Measurements from ENCODE around the gene PID1.

The PID1 gene

DNA sequence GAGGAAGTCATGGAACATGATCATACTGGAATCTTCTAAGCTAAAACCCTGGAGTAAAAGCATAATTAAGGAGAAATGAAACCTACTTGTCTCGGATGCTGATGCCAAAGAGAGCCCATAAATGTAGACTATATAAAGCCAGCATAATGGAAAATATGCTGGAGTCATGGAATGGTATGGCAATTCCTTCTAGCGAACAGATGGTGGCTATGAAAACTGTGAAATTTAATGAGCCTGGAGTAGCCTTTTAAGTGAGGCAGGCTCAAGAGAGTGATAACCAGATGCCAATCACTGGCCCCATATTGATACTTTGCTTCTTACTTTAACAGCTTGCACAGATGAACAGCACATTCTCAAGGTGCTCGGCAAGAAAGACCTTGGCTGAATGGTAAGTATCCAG is 206.3 kb downstream of the PID1 start:
- TF ChIP-seq ZNF274 (IDR thresholded peaks at IDR 0.05; ENCODE audit: low read depth, low read length) (no peak), SUZ12 (IDR thresholded peaks at IDR 0.05; ENCODE audit: extremely low read depth, insufficient read depth, insufficient read length) (no peak), YY1 (IDR thresholded peaks at IDR 0.05; ENCODE audit: insufficient read depth, insufficient read length) (no peak)
- H3K9ac ChIP-seq (ENCODE audit: insufficient read length, low read depth): no peak overlapping the region
- no peak for DNase-seq (ENCODE audit: low read depth, low spot score)
- H3K9me3 ChIP-seq (ENCODE audit: insufficient read depth, low read length): no peaks in the 10 kb centered on the region
- H3K4me3 ChIP-seq (ENCODE audit: insufficient read length, low read depth): no peak overlapping the region
- no peaks in the 10 kb centered on the region for H3K4me1 ChIP-seq (ENCODE audit: insufficient read depth, insufficient read length)
- H3K27me3 ChIP-seq (ENCODE audit: insufficient read depth, insufficient read length): no peaks in the 10 kb centered on the region
- no peaks in the 10 kb centered on the region for H3K36me3 ChIP-seq (ENCODE audit: insufficient read depth, insufficient read length, low read length)

DNA sequence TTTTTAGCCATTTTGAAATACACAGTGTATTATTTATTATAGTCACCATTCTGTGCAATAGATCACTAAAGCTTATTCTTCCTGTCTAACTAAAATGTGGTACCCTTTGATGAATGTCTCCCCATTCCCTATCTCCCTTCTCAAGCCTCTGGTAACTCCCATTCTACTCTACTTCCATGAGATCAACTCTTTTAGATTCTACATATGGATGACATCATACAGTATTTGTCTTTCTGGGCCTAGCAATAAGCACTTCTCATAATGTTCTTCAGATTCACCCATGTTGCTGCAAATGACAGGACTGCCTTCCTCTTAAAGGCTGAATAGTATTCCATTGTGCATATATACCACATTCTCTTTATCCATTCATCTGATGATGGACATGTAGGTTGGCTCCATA is 210.9 kb downstream of the PID1 start:
- Histone ChIP-seq H3K27me3 (ENCODE audit: insufficient read depth, insufficient read length) (no peaks in the 10 kb centered on the region), H3K9ac (ENCODE audit: insufficient read length, low read depth) (no peak overlapping the region), H3K9me3 (ENCODE audit: insufficient read depth, low read length) (no peaks in the 10 kb centered on the region), H3K4me1 (ENCODE audit: insufficient read depth, insufficient read length) (no peaks in the 10 kb centered on the region), H3K4me3 (ENCODE audit: insufficient read length, low read depth) (no peak overlapping the region), H3K36me3 (ENCODE audit: insufficient read depth, insufficient read length, low read length) (no peaks in the 10 kb centered on the region)
- no peak for DNase-seq (ENCODE audit: low read depth, low spot score)
- TF ChIP-seq SUZ12 (IDR thresholded peaks at IDR 0.05; ENCODE audit: extremely low read depth, insufficient read depth, insufficient read length) (no peak), YY1 (IDR thresholded peaks at IDR 0.05; ENCODE audit: insufficient read depth, insufficient read length) (no peak), ZNF274 (IDR thresholded peaks at IDR 0.05; ENCODE audit: low read depth, low read length) (no peak)

DNA sequence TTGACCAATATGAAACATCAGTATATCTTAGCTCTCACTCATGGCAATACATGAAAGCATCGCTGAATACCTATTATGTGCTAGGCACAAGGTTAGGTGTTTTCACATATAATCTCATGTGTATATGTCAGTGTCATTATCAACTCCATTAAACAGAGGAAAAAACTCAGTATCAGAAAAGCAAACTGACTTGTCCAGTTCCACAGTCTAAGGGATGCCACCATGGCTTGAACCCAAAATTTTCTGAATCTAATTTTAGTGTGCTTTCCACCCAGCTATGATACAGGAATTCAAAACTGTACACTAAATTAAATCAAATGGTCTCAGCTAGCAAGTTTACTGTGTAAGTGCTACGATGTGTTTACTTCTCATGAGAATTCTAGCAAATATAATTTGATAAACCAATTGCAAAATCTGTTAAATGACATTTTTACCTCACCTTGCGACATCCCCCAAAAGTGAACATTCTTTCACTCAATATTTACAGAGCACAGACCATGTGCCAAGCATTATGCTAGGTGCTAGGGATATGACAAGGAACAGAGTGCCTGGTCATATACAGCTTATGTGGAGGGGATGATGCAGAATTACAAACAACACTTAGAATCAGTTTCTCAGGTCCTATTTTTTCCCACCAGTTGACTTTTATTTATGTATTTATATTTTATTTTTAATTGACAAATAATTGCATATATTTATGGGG is 211.6 kb downstream of the PID1 start:
- Histone ChIP-seq H3K9me3 (ENCODE audit: insufficient read depth, low read length) (no peaks in the 10 kb centered on the region), H3K36me3 (ENCODE audit: insufficient read depth, insufficient read length, low read length) (no peaks in the 10 kb centered on the region), H3K27me3 (ENCODE audit: insufficient read depth, insufficient read length) (no peaks in the 10 kb centered on the region), H3K9ac (ENCODE audit: insufficient read length, low read depth) (no peak overlapping the region), H3K4me3 (ENCODE audit: insufficient read length, low read depth) (no peak overlapping the region), H3K4me1 (ENCODE audit: insufficient read depth, insufficient read length) (no peaks in the 10 kb centered on the region)
- TF ChIP-seq SUZ12 (IDR thresholded peaks at IDR 0.05; ENCODE audit: extremely low read depth, insufficient read depth, insufficient read length) (no peak), ZNF274 (IDR thresholded peaks at IDR 0.05; ENCODE audit: low read depth, low read length) (no peak), YY1 (IDR thresholded peaks at IDR 0.05; ENCODE audit: insufficient read depth, insufficient read length) (no peak)
- DNase-seq (ENCODE audit: low read depth, low spot score): no peak

DNA sequence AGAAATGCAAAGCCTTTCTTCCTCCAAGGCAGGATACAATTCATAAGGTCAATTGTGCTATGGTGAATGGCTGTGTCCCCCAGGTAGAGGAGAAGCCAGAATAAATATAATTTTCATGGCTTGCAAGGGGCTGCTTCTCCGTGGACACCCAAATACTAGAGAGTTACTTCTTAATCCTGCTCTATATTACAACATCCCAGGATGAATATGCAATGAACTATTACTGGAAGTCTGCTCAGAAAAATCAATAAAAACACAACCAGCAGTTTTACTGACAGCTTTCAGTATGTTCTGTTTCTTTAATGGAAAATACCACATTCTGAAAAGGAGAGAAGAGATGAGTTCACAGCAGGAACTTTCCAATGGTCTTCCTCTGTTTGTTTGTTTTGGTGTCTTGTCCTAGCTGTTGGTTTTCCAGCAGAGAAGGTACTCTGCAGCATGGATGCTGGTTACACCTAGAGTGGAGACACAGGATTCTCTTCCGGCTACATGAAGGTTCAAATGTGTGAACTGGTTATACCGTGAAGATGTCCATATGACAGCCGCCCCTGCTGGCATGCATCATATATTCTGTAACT is 213.0 kb downstream of the PID1 start:
- no peak for DNase-seq (ENCODE audit: low read depth, low spot score)
- Histone ChIP-seq H3K9ac (ENCODE audit: insufficient read length, low read depth) (no peak overlapping the region), H3K9me3 (ENCODE audit: insufficient read depth, low read length) (no peaks in the 10 kb centered on the region), H3K27me3 (ENCODE audit: insufficient read depth, insufficient read length) (no peaks in the 10 kb centered on the region), H3K36me3 (ENCODE audit: insufficient read depth, insufficient read length, low read length) (no peaks in the 10 kb centered on the region), H3K4me3 (ENCODE audit: insufficient read length, low read depth) (no peak overlapping the region), H3K4me1 (ENCODE audit: insufficient read depth, insufficient read length) (no peaks in the 10 kb centered on the region)
- TF ChIP-seq ZNF274 (IDR thresholded peaks at IDR 0.05; ENCODE audit: low read depth, low read length) (no peak), SUZ12 (IDR thresholded peaks at IDR 0.05; ENCODE audit: extremely low read depth, insufficient read depth, insufficient read length) (no peak), YY1 (IDR thresholded peaks at IDR 0.05; ENCODE audit: insufficient read depth, insufficient read length) (no peak)

DNA sequence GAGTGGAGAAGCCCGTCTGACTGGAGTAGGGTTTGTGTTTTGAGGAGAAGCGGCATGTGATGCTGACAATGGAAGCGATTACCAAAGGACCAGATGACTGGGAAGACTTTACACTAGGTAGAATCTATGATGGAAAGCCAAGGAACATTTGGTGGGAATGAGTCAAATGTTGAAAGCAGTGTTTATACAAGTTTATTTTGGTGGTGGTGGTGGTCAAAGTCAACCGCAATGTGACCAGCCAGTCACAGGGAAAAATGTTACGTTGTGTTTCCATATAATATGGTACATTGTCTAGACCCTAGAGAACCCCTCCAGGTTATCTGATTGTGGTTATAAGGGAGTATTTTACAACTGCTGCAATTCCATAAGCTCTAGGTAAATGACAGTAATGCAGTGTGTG is 216.8 kb downstream of the PID1 start:
- no peaks in the 10 kb centered on the region for H3K36me3 ChIP-seq (ENCODE audit: insufficient read depth, insufficient read length, low read length)
- no peaks in the 10 kb centered on the region for H3K4me1 ChIP-seq (ENCODE audit: insufficient read depth, insufficient read length)
- no peak overlapping the region for H3K4me3 ChIP-seq (ENCODE audit: insufficient read length, low read depth)
- TF ChIP-seq ZNF274 (IDR thresholded peaks at IDR 0.05; ENCODE audit: low read depth, low read length) (no peak), SUZ12 (IDR thresholded peaks at IDR 0.05; ENCODE audit: extremely low read depth, insufficient read depth, insufficient read length) (no peak), YY1 (IDR thresholded peaks at IDR 0.05; ENCODE audit: insufficient read depth, insufficient read length) (no peak)
- DNase-seq (ENCODE audit: low read depth, low spot score): no peak
- no peaks in the 10 kb centered on the region for H3K27me3 ChIP-seq (ENCODE audit: insufficient read depth, insufficient read length)
- H3K9me3 ChIP-seq (ENCODE audit: insufficient read depth, low read length): no peaks in the 10 kb centered on the region
- H3K9ac ChIP-seq (ENCODE audit: insufficient read length, low read depth): no peak overlapping the region

DNA sequence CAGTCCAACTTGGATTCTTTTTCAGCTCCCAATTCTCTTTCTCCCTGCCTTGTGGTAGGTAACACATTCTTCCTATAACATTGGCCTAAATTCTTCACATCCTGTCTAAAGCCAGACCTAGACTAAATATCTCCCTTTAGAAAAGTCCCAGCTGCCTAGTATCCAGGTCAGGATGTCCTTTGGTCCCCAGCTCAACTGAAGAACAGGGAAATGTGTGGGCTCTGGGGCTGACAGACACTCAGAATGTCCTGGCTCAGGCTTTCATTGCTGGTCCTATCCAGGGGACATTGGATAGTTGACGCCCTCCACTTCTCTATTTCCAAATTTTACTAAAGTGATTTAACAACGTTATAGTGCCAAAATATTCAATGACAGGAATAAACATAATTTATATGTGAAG is 219.3 kb downstream of the PID1 start:
- TF ChIP-seq YY1 (IDR thresholded peaks at IDR 0.05; ENCODE audit: insufficient read depth, insufficient read length): no peak
- TF ChIP-seq ZNF274 (IDR thresholded peaks at IDR 0.05; ENCODE audit: low read depth, low read length): no peak
- TF ChIP-seq SUZ12 (IDR thresholded peaks at IDR 0.05; ENCODE audit: extremely low read depth, insufficient read depth, insufficient read length): no peak
- no peaks in the 10 kb centered on the region for H3K9me3 ChIP-seq (ENCODE audit: insufficient read depth, low read length)
- no peak overlapping the region for H3K9ac ChIP-seq (ENCODE audit: insufficient read length, low read depth)
- H3K36me3 ChIP-seq (ENCODE audit: insufficient read depth, insufficient read length, low read length): no peaks in the 10 kb centered on the region
- no peak overlapping the region for H3K4me3 ChIP-seq (ENCODE audit: insufficient read length, low read depth)
- no peak for DNase-seq (ENCODE audit: low read depth, low spot score)
- H3K27me3 ChIP-seq (ENCODE audit: insufficient read depth, insufficient read length): no peaks in the 10 kb centered on the region
- no peaks in the 10 kb centered on the region for H3K4me1 ChIP-seq (ENCODE audit: insufficient read depth, insufficient read length)

DNA sequence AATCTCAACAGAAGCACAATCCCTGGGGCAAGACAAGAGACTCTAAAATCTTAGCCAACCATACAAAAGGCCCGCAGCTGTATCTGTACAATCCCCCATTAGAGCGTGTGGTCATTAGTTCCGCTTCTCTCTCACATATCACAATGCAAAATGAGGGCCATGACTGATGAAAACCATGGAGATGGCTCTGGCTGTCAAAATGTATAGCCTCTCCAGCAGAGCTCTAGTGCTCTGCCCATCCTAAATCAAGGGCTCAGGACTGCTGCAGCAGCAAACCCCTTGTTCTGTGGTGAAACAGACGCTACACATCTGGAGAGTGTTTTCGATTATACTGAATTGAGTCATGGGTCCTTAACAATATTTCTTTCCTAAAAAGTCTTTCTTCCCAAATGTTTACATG is 221.0 kb downstream of the PID1 start:
- H3K27me3 ChIP-seq (ENCODE audit: insufficient read depth, insufficient read length): no peaks in the 10 kb centered on the region
- DNase-seq (ENCODE audit: low read depth, low spot score): no peak

More for the DNA sequence above, 221.0 kb downstream of the PID1 start:
- no peak overlapping the region for H3K4me3 ChIP-seq (ENCODE audit: insufficient read length, low read depth)
- no peaks in the 10 kb centered on the region for H3K4me1 ChIP-seq (ENCODE audit: insufficient read depth, insufficient read length)
- no peaks in the 10 kb centered on the region for H3K36me3 ChIP-seq (ENCODE audit: insufficient read depth, insufficient read length, low read length)
- no peaks in the 10 kb centered on the region for H3K9me3 ChIP-seq (ENCODE audit: insufficient read depth, low read length)
- no peak for TF ChIP-seq YY1 (IDR thresholded peaks at IDR 0.05; ENCODE audit: insufficient read depth, insufficient read length)
- TF ChIP-seq ZNF274 (IDR thresholded peaks at IDR 0.05; ENCODE audit: low read depth, low read length): no peak
- TF ChIP-seq SUZ12 (IDR thresholded peaks at IDR 0.05; ENCODE audit: extremely low read depth, insufficient read depth, insufficient read length): no peak
- no peak overlapping the region for H3K9ac ChIP-seq (ENCODE audit: insufficient read length, low read depth)
